ENCODE data around the gene NBEAL2.

DNA sequence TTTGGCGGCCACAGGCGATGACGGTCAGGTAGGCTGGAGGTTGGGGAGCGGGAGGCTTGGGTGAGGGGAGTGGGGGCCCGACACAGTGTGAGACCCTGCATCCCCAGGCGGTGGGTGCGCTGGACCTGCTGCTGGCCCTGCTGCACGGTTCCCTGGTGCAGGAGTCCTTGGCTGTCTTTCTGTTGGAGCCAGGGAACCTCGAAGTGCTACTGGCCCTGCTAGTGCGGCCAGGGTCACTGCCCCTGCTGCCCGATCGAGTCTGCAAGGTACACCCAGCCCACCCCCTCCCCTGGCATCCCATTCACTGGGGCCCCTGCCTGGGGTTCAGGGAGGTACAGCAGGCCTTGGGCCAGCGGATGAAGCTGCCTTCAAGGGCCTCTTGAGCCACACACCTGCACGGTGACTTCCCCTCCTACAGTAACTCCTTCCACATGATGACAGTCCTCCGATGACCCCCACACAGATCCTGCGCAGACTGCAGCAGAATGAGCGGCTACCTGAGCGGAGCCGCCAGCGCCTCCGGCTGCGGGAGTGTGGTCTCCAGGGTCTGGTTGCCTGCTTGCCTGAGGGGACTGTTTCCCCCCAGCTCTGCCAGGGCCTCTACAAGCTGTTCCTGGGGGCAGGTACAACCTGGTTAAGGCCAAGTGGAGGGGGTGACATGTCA, 19.5 kb downstream of the NBEAL2 start:
- TF ChIP-seq, protein P1, sequence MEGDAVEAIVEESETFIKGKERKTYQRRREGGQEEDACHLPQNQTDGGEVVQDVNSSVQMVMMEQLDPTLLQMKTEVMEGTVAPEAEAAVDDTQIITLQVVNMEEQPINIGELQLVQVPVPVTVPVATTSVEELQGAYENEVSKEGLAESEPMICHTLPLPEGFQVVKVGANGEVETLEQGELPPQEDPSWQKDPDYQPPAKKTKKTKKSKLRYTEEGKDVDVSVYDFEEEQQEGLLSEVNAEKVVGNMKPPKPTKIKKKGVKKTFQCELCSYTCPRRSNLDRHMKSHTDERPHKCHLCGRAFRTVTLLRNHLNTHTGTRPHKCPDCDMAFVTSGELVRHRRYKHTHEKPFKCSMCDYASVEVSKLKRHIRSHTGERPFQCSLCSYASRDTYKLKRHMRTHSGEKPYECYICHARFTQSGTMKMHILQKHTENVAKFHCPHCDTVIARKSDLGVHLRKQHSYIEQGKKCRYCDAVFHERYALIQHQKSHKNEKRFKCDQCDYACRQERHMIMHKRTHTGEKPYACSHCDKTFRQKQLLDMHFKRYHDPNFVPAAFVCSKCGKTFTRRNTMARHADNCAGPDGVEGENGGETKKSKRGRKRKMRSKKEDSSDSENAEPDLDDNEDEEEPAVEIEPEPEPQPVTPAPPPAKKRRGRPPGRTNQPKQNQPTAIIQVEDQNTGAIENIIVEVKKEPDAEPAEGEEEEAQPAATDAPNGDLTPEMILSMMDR (IDR thresholded peaks at IDR 0.05; ENCODE audit: insufficient read depth, low read length, poor library complexity, severe bottlenecking): no peak
- no peak for TF ChIP-seq EZH2phosphoT487 (conservative IDR thresholded peaks at IDR 0.05; ENCODE audit: low read length)

All from SU-DHL-6 (cell line).